SW480 (cell line): Measurements from ENCODE around the gene SRC.

Source experiments
- DNase-seq: peaks from one replicate; pipeline ENCODE4 v3.0.0-alpha.2; 2016; ENCODE audit warnings: low spot score

SRC gene

GRCh38 chr20:37454636-37455385 is 108.9 kb downstream of the SRC start:
- no peak for DNase-seq
